ENCODE data around the gene ADCY2.

- TF ChIP-seq CTCF (IDR thresholded peaks at IDR 0.05) (peak in 2 of 3 experiments; percentile 27 to 49), POLR2AphosphoS5 (IDR thresholded peaks at IDR 0.05; ENCODE audit: insufficient read depth in 1 of 2, low read depth in 1 of 2) (no peak), POLR2A (IDR thresholded peaks at IDR 0.05) (no peak)
Observed at GRCh38 chr5:7856855-7857254, 460.9 kb downstream of the ADCY2 start.
